Stimulated activated CD4-positive, alpha-beta T cell treated with anti-CD3 and anti-CD28 coated beads, Interleukin-15, amount 100 ng/mL, for 24 hours (primary cell): Measurements from ENCODE around the gene PORCN.

Experiments used
- DNase-seq: peaks from one replicate; pipeline ENCODE4 v3.0.0-alpha.2; 2020

The PORCN gene

GRCh38 chrX:48477960-48478755 is 30.6 kb upstream of the PORCN start:
- no peak for DNase-seq

DNA sequence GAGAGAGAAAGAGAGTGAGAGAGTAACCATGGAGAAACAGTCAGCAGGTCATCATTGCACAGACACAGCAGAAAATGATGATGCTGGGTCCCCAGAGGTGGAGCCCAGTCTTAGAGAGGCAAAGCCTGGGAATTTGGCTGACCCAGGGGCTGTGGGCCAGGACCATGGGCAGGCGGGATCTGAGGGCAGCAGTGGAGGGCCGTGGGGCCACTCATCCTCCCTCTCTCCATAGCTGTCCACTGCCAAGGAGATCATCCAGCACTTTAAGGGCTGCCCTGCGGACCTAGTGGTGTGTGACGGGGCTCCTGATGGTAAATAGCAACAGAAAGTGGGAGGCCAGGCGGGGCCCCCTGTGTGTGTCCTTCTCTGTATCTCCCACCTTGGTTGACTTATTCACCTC is 30.0 kb upstream of the PORCN start:
- no peak for DNase-seq

DNA sequence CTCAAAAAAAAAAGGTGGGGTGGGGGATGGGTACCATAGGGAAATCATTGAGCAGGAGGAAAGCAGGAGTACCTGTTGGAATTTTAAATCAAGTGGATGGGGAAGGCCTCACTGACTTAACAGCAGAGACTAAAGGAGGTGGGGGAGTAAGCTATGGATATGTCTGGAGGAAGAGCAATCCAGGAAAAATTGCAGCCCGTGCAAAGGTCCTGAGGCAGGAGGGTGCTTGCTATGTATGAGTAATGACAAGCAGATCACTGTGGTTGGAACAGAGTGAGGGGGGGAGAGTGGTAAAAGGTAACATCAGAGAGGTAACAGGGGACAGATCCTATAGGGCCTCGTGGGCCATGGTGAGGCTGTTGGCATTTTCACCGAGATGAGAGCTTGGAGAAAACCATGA is 28.6 kb upstream of the PORCN start:
- no peak for DNase-seq

- no peak for DNase-seq
Observed at GRCh38 chrX:48480583-48480982, 28.2 kb upstream of the PORCN start.

- DNase-seq = no peak
Observed at GRCh38 chrX:48482526-48482925, 26.3 kb upstream of the PORCN start.

DNA sequence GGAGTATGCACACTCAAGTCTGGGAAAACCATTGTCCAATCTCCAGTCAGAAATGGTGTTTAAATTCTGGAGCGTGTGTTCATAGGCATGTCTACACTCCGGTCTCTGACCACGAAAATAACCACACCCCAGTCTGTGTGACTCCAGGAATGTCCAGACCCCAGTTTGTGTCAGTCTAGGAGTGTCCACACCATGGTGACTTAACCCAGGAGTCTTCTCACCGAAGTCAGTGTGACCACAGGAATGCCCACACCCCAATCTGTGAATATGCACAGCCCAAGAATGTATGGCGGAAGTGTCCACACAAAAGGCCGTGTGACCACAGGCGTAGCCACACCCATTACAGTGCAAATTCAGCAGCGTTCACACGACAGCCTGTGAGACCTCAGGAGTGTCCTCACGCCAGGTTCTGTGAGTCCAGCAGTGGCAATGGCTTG is 21.4 kb upstream of the PORCN start:
- DNase-seq = no peak

DNA sequence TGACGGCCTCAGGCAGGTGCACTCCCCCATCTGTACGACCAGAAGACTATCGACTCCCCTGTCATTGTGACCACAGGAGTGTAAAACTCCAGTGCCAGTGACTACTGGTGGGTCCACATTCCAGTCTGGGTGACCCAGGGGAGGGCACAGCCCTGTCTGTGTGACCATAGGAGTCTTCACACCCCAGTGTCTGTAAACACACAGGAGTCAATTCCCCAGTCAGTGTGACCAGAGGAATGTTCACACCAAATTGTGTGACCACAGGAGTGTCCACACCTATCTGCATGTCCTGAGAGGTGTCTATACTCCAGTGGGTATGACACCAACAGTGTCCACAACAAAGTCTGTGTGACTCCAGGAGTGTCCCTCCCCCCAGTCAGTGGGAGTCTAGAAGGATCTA is 20.8 kb upstream of the PORCN start:
- no peak for DNase-seq

DNA sequence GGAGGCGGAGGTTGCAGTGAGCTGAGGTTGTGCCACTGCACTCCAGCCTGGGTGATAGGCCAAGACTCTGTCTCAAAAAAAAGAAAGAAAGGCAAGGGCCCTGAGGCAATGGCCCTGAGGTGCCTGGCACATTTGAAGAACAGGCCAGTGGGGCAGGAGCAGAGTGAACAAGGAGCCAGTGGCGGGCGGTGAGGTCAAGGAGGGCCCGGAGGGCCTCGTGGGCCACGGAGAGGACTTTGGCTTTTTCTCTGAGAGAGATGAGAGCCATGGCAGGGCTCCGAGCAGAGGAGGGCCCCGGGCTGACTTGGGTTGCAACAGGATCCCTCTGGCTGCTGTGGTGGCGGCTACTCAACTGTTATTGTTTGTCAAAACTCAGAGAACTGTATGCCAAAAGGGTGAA is 19.5 kb upstream of the PORCN start:
- no peak for DNase-seq

GRCh38 chrX:48489892-48490291 is 18.9 kb upstream of the PORCN start:
- no peak for DNase-seq

- DNase-seq = no peak
Observed at GRCh38 chrX:48490661-48491060, 18.1 kb upstream of the PORCN start.

DNA sequence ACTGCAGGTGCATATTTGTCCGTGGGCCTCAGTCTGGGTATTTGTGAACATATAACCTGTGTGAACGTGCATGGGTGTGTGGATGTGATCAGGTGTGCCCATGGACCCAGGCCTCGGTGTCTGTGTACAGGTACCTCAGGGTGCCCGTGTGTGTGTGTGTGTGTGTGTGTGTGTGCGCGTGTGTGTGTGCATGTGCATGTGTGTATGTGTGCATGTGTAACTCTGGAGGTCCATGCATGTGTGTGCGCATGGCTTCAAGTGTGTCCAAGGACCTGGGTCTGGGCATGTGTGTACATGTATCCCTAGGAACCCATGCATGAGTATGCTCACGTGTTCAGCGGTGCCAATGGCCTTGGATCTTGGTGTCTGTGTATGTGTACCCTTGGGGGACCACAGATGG is 17.0 kb upstream of the PORCN start:
- no peak for DNase-seq

- no peak for DNase-seq
Observed at GRCh38 chrX:48492293-48492910, 16.4 kb upstream of the PORCN start.

DNA sequence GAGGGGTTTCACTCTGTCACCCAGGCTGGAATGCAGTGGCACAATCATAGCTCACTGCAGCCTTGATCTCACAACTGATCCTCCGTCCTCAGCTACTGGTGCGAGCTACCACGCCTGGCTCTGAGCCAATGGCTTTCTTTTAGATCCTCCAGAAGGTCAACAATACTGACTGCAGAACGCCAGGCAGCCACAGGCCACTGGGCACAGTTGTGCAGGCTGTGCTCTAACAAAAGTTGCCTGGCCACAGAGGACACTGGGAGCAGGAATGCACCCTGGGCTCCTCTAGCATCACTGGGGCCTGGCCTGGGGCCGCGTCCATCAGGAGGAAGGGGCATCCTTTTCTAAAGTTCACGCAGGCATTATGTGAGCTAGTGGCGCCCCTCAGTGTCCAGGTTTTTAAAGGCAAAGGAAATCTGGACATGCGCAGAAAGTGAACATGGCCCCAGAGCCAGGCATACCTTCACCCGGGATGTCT is 14.9 kb upstream of the PORCN start:
- DNase-seq = peak; percentile 17

DNA sequence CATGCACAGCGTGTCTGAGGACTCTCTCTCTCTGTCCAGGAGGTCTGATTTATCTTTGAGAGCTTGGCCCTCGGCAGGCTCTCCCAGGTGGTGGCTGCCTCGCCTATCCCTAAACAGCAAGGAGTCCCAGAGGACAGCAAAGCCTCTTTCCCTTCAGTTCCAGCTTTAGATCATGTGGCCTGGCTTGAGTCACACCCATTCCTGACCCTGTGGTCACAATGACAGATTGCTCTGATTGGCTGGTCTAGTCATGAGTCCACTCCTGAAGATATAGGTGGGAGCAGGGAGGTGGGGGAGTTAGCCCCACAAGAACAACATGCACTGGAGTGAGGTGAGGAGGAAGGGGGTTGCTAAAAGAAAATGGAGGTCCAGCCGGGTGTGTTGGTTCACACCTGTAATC is 12.1 kb upstream of the PORCN start:
- DNase-seq = no peak

GRCh38 chrX:48497871-48498270 is 10.9 kb upstream of the PORCN start:
- no peak for DNase-seq

- DNase-seq = no peak
Observed at GRCh38 chrX:48498374-48498809, 10.4 kb upstream of the PORCN start.

DNA sequence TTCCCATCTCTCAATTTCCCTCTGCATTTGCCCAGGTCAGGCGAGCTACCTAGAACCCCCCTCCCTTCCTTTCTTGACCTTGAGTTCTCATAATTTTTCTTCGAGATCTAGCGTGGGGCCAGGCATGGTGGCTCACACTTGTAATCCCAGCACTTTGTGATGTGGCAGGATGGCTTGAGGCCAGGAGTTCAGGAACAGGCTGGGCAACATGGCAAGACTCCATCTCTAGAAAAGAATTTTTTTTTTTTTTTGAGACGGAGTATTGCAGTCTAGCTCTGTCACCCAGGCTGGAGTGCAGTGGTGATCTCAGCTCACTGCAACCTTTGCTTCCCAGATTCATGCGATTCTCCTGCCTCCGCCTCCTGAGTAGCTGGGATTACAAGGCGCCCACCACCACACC is 4.5 kb upstream of the PORCN start:
- DNase-seq = no peak

DNA sequence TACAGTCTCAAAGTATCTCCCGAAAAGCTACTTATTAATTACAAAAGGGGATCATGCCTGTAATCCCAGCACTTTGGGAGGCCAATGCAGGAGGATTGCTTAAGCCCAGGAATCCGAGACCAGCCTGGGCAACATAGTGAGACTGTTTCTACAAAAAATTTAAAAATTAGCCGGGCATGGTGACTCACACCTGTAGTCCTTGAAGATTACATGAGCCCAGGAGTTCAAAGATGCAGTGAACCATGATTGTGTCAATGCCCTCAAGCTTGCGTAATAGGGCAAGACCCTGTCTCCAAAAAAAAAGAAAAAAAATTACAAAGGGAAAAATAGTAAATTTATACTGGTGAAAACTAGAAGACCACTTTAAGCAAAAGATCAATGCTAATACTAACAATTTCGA is 3.3 kb upstream of the PORCN start:
- no peak for DNase-seq

GRCh38 chrX:48507246-48507645 is 1.5 kb upstream of the PORCN start:
- no peak for DNase-seq

GRCh38 chrX:48509245-48509590 is 426 bp downstream of the PORCN start:
- peak; percentile 7 for DNase-seq

DNA sequence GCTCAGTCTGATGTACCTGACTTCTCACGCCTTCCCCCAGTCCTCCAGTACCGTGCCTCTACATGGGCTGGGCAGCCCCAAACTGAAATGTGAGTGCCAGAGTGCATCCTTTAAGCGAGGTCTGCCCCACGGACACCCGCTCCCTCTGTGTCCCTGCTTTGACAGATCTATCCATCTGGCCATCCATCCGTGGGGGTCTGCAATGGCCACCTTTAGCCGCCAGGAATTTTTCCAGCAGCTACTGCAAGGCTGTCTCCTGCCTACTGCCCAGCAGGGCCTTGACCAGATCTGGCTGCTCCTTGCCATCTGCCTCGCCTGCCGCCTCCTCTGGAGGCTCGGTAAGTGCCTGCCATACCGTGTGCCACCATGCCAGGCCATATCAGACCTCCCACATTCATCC is 827 bp downstream of the PORCN start:
- no peak for DNase-seq

- DNase-seq = no peak
Observed at GRCh38 chrX:48511560-48511959, 2.8 kb downstream of the PORCN start.

GRCh38 chrX:48512371-48512935 is 3.7 kb downstream of the PORCN start:
- no peak for DNase-seq

- DNase-seq = no peak
Observed at GRCh38 chrX:48513670-48514069, 4.9 kb downstream of the PORCN start.
